Measurements from ENCODE around the gene LZTFL1. TPM values are rescaled to one million over a fixed set of nuclear protein-coding genes. Genes with fewer than 3 reads are reported as not detected.

Gene LZTFL1
- total and polyA plus RNA-seq, 12 donors, result 2.6 to 12.2 (median 7.6) TPM

DNA sequence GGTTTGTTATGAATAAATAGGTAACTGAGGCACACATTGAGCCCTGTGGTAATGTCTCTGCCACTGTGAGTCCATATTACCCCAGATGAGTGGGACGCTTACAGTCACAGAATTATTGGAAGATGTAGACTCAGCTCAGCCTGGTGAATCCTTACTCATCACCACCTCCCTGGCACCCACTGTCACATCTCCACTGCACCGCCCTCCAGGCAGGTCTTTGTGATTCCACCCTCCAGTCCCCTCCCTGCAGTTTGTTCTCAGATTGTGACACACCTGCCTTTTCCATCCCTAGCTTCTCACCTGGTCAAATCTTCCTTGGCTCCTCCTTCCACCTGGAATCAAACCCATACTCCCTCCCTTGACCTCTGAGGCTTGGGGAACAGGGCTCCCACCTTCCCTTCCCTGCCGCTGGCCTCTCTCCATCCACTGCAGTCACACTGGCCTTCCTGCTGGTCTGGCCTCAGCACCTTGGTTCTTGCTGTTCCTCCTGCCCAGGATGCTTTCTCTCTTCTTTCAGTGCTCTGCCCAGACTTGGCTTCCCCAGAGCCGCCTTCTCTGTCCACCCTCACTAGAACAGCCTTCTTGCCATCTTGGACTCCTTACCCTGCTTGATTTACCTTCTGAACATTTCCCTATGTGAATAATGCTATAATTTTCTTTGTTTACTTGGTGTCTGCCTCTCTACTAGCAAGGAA, 55.0 kb downstream of the LZTFL1 start:
- TF ChIP-seq, protein P1, sequence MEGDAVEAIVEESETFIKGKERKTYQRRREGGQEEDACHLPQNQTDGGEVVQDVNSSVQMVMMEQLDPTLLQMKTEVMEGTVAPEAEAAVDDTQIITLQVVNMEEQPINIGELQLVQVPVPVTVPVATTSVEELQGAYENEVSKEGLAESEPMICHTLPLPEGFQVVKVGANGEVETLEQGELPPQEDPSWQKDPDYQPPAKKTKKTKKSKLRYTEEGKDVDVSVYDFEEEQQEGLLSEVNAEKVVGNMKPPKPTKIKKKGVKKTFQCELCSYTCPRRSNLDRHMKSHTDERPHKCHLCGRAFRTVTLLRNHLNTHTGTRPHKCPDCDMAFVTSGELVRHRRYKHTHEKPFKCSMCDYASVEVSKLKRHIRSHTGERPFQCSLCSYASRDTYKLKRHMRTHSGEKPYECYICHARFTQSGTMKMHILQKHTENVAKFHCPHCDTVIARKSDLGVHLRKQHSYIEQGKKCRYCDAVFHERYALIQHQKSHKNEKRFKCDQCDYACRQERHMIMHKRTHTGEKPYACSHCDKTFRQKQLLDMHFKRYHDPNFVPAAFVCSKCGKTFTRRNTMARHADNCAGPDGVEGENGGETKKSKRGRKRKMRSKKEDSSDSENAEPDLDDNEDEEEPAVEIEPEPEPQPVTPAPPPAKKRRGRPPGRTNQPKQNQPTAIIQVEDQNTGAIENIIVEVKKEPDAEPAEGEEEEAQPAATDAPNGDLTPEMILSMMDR (IDR thresholded peaks at IDR 0.05), result no peak
- peaks cover 0 to 28% (median 9%) of the 10 kb centered on the region in 11 donors for H3K9me3 ChIP-seq
- no peaks in the 10 kb centered on the region for H3K4me1 ChIP-seq
- DNase-seq (no peak), ATAC-seq (no peak)
- 84 to 96% methylated on average over 4 of the region's 4 CpGs for WGBS, 2 donors
- H3K36me3 ChIP-seq, result no peaks in the 10 kb centered on the region
- no peak overlapping the region for H3K27ac ChIP-seq
- no peaks in the 10 kb centered on the region for H3K27me3 ChIP-seq
- intact Hi-C loops (cut with DNase I), result no loop called here
- no peak overlapping the region for H3K4me3 ChIP-seq

DNA sequence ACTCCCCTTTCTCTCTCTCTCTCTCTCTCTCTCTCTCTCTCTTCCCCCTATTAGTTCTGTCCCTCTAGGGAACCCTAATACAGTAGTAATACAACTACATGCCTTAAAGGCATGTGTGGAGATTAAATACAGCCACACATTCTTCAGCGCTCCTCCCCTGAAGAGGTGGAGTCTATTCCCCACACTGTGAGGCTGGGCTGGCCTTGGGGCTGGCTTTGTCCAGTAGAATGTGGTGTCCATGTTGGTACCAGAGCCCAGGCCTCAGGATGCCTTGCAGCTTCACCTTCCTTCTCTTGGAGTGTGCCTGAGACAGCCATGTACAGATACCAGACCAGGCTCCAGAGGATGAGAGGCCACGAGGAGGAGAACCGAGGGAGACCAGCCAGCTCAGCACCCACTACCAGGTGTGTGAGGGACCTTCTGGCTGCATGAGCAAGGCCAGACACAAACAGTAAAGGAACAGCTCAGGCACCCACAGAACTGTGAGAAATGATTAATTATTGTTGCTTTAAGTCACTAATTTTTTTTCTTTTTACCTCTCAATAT, 56.2 kb downstream of the LZTFL1 start:
- TF ChIP-seq, protein P1 (IDR thresholded peaks at IDR 0.05), result no peak
- H3K27ac ChIP-seq, result no peak overlapping the region
- H3K4me3 ChIP-seq, result no peak overlapping the region
- DNase-seq, result no peak
- H3K4me1 ChIP-seq, result no peaks in the 10 kb centered on the region
- no peaks in the 10 kb centered on the region for H3K36me3 ChIP-seq
- no peaks in the 10 kb centered on the region for H3K27me3 ChIP-seq
- WGBS, 2 donors, result 74 to 81% methylated on average over 3 of the region's 3 CpGs
- no peak for ATAC-seq
- intact Hi-C loops (cut with DNase I), result no loop called here
- peaks cover 0 to 28% (median 9%) of the 10 kb centered on the region in 11 donors for H3K9me3 ChIP-seq

DNA sequence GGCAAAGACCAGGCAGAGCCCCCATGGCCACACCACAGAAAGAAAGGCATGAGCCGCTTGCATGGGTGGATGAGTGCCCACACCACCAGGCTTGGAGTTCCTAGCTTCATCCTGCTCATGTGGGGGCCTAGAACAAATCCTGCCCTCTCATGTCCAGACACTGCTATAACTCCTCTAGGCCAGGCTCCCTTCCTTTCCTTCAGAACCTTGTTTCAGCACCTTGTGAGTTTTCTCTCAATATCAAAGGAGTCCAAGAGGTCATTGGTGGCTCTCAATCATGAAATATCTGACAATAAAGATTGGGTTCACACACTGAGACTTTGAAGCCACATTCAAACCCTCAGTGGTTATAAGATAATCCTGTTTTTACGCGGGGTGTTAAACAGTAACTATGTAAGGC, 58.3 kb downstream of the LZTFL1 start:
- no peaks in the 10 kb centered on the region for H3K4me1 ChIP-seq
- no peaks in the 10 kb centered on the region for H3K36me3 ChIP-seq
- H3K9me3 ChIP-seq, result peaks cover 0 to 11% (median 0%) of the 10 kb centered on the region in 11 donors
- ATAC-seq (no peak), DNase-seq (no peak)
- WGBS, 2 donors, result 91 to 96% methylated on average over 3 of the region's 3 CpGs
- no peak overlapping the region for H3K4me3 ChIP-seq
- TF ChIP-seq, protein P1 (IDR thresholded peaks at IDR 0.05), result no peak
- intact Hi-C loops (cut with DNase I), result no loop called here
- H3K27me3 ChIP-seq, result no peaks in the 10 kb centered on the region
- no peak overlapping the region for H3K27ac ChIP-seq

DNA sequence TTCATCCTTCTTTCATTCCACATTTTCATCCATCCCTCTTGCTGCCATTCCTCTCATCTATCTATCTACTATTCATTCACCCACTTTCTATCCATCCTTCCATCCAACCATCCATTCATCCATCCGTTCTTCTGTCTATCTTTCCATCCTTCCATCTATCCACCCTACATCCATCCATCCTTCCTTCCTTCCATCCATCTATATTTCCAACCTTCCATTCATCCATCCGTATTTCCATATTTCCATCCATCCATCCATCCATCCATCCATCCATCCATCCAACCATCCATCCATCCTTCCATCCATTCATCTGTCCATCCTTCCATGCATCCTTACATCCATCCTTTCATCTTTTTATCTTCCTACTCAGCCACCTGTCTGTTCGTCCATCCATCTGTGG, 59.5 kb downstream of the LZTFL1 start:
- WGBS, 2 donors, result 88 to 90% methylated on average over 3 of the region's 3 CpGs
- ATAC-seq, result no peak
- intact Hi-C loops (cut with DNase I), result no loop called here
- Histone ChIP-seq H3K27ac (no peak overlapping the region), H3K36me3 (no peaks in the 10 kb centered on the region), H3K27me3 (no peaks in the 10 kb centered on the region), H3K9me3 (peaks cover 0 to 5% (median 0%) of the 10 kb centered on the region in 11 donors), H3K4me1 (no peaks in the 10 kb centered on the region), H3K4me3 (no peak overlapping the region)
- TF ChIP-seq, protein P1 (IDR thresholded peaks at IDR 0.05), result no peak
- DNase-seq, result no peak

All from heart right ventricle (tissue), 16 donors.